ENCODE results near the gene HMHB1. TPM values are rescaled to one million over a fixed set of nuclear protein-coding genes. Genes with fewer than 3 reads are reported as not detected.

The HMHB1 gene
- total RNA-seq, 1 experiment from 2014 or later: not detected

GRCh38 chr5:143826951-143827444, 15.0 kb downstream of the HMHB1 start:
- Histone ChIP-seq H3T11ph (ENCODE audit: low read length) (no peak overlapping the region), H2BK20ac (ENCODE audit: low read depth, low read length, poor library complexity, severe bottlenecking) (no peak overlapping the region), H2BK120ac (ENCODE audit: low read depth, low read length, poor library complexity, severe bottlenecking) (no peak overlapping the region), H2AFZ (ENCODE audit: low read length) (no peak overlapping the region), H4K8ac (replicated peaks; ENCODE audit: insufficient read length, low read depth, low read length) (no peak overlapping the region), H3K4ac (ENCODE audit: low read depth, low read length) (no peak overlapping the region), H3K23ac (ENCODE audit: insufficient read length, low read depth, low read length) (no peak overlapping the region), H3K27ac (ENCODE audit: insufficient read length, low read depth, low read length) (no peak overlapping the region), H3K18ac (ENCODE audit: insufficient read length, low read depth, low read length) (no peak overlapping the region), H2BK15ac (ENCODE audit: low read depth, low read length) (no peak overlapping the region), H4K20me1 (ENCODE audit: control insufficient read depth, insufficient read depth, insufficient read length) (no peaks in the 10 kb centered on the region), H3K4me2 (ENCODE audit: insufficient read depth, insufficient read length, low read length) (no peak overlapping the region), H3K9me3 (ENCODE audit: control insufficient read depth, low read depth, low read length) (no peaks in the 10 kb centered on the region), H3K4me1 (ENCODE audit: insufficient read depth, low read length) (no peaks in the 10 kb centered on the region; the same call in 1 of the 2 replicates), H2AK5ac (ENCODE audit: insufficient read length, low read length) (no peak overlapping the region), H3K79me1 (ENCODE audit: insufficient read depth, low read depth, low read length, poor library complexity, severe bottlenecking) (no peaks in the 10 kb centered on the region), H4K91ac (ENCODE audit: insufficient read length, low read depth, low read length) (no peak overlapping the region), H3K23me2 (ENCODE audit: insufficient read length, low read depth, low read length, poor library complexity, severe bottlenecking) (no peaks in the 10 kb centered on the region), H2BK5ac (ENCODE audit: insufficient read length, low read length) (no peak overlapping the region), H3K79me2 (ENCODE audit: insufficient read depth, low read length) (no peaks in the 10 kb centered on the region), H3K27me3 (ENCODE audit: insufficient read depth, low read length) (no peaks in the 10 kb centered on the region), H2BK12ac (ENCODE audit: insufficient read length, low read depth, low read length) (no peak overlapping the region), H3K14ac (ENCODE audit: insufficient read depth, low read length) (no peak overlapping the region), H3K56ac (ENCODE audit: insufficient read length, low read depth, low read length) (no peak overlapping the region), H4K5ac (ENCODE audit: insufficient read length, low read depth, low read length) (no peak overlapping the region), H3K9ac (ENCODE audit: extremely low read depth, insufficient read length, low read length) (no peak overlapping the region)
- H3K4me3 Mint-ChIP-seq: no peak overlapping the region
- no peaks in the 10 kb centered on the region for H3K36me3 Mint-ChIP-seq (ENCODE audit: insufficient read depth in 1 of 3, low read depth in 3 of 3)
- WGBS (ENCODE audit: extremely low coverage, insufficient read length, low lambda C conversion rate): no CpG with 5 or more reads among the region's 3 CpGs
- no peaks in the 10 kb centered on the region for H3K27me3 Mint-ChIP-seq (ENCODE audit: low read depth)
- TF ChIP-seq CTCF (conservative IDR thresholded peaks at IDR 0.05): no peak
- no peak overlapping the region for H3K27ac Mint-ChIP-seq
- DNase-seq: no peak
- H3K9me3 Mint-ChIP-seq: no peaks in the 10 kb centered on the region
- 0 out of 4 replicates have a peak, but pooled peaks cover 0 to 3% of the 10 kb centered on the region in 2 experiments for H3K4me1 Mint-ChIP-seq

Data from H9 (cell line).